ENCODE measurements around the gene FXR1. TPM values are rescaled to one million over a fixed set of nuclear protein-coding genes. Genes with fewer than 3 reads are reported as not detected.

Gene FXR1
- total and polyA plus RNA-seq, 2 of the 13 experiments (the other 11 are each of a cell fraction or from before 2014, with no cell fraction given): 104 to 132 TPM

- TF ChIP-seq USF2 (IDR thresholded peaks at IDR 0.05; ENCODE audit: low read depth, low read length): no peak
- TF ChIP-seq USF2 (CRISPR knock-in tag; IDR thresholded peaks at IDR 0.05; ENCODE audit: borderline replicate concordance): no peak; the same call in 1 of the 2 replicates
- TF ChIP-seq RXRB (CRISPR knock-in tag; IDR thresholded peaks at IDR 0.05; ENCODE audit: borderline replicate concordance): no peak
- peak; percentile 45; the same call in 1 of the 2 replicates for TF ChIP-seq JUND (CRISPR knock-in tag; IDR thresholded peaks at IDR 0.05)
- TF ChIP-seq DNMT1 (CRISPR knock-in tag; IDR thresholded peaks at IDR 0.05): no peak; the same call in 1 of the 2 replicates
- 0 out of 2 replicates have a peak, but pooled peaks have one; percentile 31 for TF ChIP-seq IRF1 (CRISPR knock-in tag; IDR thresholded peaks at IDR 0.05; ENCODE audit: low read depth)
- peak; percentile 82 for TF ChIP-seq CBX1 (IDR thresholded peaks at IDR 0.05; ENCODE audit: low read depth)
- peak; percentile 91 for TF ChIP-seq ZSCAN21 (CRISPR knock-in tag; IDR thresholded peaks at IDR 0.05; ENCODE audit: borderline replicate concordance)
- no peak for TF ChIP-seq PAWR (CRISPR knock-in tag; IDR thresholded peaks at IDR 0.05; ENCODE audit: borderline replicate concordance)
- TF ChIP-seq SP2 (CRISPR knock-in tag; IDR thresholded peaks at IDR 0.05): peak; percentile 68
- TF ChIP-seq ZNF207 (IDR thresholded peaks at IDR 0.05; ENCODE audit: borderline replicate concordance): no peak
- no peak for TF ChIP-seq NCOA5 (CRISPR knock-in tag; IDR thresholded peaks at IDR 0.05)
- TF ChIP-seq, protein P1, sequence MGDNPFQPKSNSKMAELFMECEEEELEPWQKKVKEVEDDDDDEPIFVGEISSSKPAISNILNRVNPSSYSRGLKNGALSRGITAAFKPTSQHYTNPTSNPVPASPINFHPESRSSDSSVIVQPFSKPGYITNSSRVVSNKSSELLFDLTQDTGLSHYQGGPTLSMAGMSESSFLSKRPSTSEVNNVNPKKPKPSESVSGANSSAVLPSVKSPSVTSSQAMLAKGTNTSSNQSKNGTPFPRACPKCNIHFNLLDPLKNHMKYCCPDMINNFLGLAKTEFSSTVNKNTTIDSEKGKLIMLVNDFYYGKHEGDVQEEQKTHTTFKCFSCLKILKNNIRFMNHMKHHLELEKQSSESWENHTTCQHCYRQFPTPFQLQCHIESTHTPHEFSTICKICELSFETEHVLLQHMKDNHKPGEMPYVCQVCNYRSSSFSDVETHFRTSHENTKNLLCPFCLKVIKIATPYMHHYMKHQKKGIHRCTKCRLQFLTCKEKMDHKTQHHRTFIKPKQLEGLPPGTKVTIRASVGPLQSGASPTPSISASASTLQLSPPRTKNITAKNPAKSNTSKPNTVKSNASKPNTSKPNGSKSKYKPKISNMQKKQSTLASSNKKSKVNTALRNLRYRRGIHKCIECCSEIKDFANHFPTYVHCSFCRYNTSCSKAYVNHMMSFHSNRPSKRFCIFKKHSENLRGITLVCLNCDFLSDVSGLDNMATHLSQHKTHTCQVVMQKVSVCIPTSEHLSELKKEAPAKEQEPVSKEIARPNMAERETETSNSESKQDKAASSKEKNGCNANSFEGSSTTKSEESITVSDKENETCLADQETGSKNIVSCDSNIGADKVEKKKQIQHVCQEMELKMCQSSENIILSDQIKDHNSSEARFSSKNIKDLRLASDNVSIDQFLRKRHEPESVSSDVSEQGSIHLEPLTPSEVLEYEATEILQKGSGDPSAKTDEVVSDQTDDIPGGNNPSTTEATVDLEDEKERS (CRISPR knock-in tag; IDR thresholded peaks at IDR 0.05): peak; percentile 33; the same call in 1 of the 2 replicates
- no peak for TF ChIP-seq ZNF569 (CRISPR knock-in tag; IDR thresholded peaks at IDR 0.05; ENCODE audit: borderline replicate concordance)
- TF ChIP-seq ZNF883 (CRISPR knock-in tag; IDR thresholded peaks at IDR 0.05; ENCODE audit: not compliant biosample characterization): peak; percentile 53
- TF ChIP-seq MEIS1 (CRISPR knock-in tag; IDR thresholded peaks at IDR 0.05; ENCODE audit: borderline replicate concordance): peak; percentile 94
- no peak for TF ChIP-seq ZBTB34 (CRISPR knock-in tag; IDR thresholded peaks at IDR 0.05)
- peak; percentile 58; the same call in 1 of the 2 replicates for TF ChIP-seq ZNF225 (CRISPR knock-in tag; IDR thresholded peaks at IDR 0.05)
- peak; percentile 89 for TF ChIP-seq ZNF780A (CRISPR knock-in tag; IDR thresholded peaks at IDR 0.05)
- peak; percentile 83 for TF ChIP-seq ZNF160 (CRISPR knock-in tag; IDR thresholded peaks at IDR 0.05)
- TF ChIP-seq RFX5 (IDR thresholded peaks at IDR 0.05; ENCODE audit: low read depth, low read length): 0 out of 2 replicates have a peak, but pooled peaks have one; percentile 49
- peak; percentile 84 for TF ChIP-seq HOXA5 (CRISPR knock-in tag; IDR thresholded peaks at IDR 0.05)
Measured at GRCh38 chr3:180989291-180990163, 77.1 kb downstream of the FXR1 start, which contains the start of gene DNAJC19 (continued).
